HepG2 (cell line): ENCODE data around the gene TPRN. TPM values are rescaled to one million over a fixed set of nuclear protein-coding genes. Genes with fewer than 3 reads are reported as not detected.
A peak's percentile ranks its signal among the peaks of the same experiment; 100 is the strongest.

Source experiments
- AFF4 ChIP-seq: sonication (generic); formaldehyde crosslinking; IDR thresholded peaks from 2 replicates; pipeline ENCODE4 v1.4.0; 2020; ENCODE audit warnings: missing genetic modification reagents
- AGO1 ChIP-seq: fragments of 200-400 bp; formaldehyde crosslinking; IDR thresholded peaks from 2 replicates; pipeline ENCODE4 v1.6.1; 2017; ENCODE audit warnings: mild to moderate bottlenecking, low read depth, low read length, moderate library complexity; ENCODE audit not compliant: poor library complexity, severe bottlenecking
- ATF3 ChIP-seq: sonication (generic); formaldehyde crosslinking; IDR thresholded peaks from 2 replicates; pipeline ENCODE4 v1.4.0; 2020; ENCODE audit warnings: missing genetic modification reagents
- DR1 ChIP-seq: sonication (generic); formaldehyde crosslinking; IDR thresholded peaks from 2 replicates; pipeline ENCODE4 v1.8.0; 2021; ENCODE audit warnings: mild to moderate bottlenecking, missing genetic modification reagents, inconsistent platforms
- ETS1 ChIP-seq: sonication (generic); formaldehyde crosslinking; IDR thresholded peaks from 2 replicates; pipeline ENCODE4 v1.4.0; 2020; ENCODE audit warnings: missing genetic modification reagents
- FOXO1 ChIP-seq: sonication (generic); formaldehyde crosslinking; IDR thresholded peaks from 2 replicates; pipeline ENCODE4 v1.4.0; 2020; ENCODE audit warnings: missing genetic modification reagents
- MED8 ChIP-seq: sonication (generic); formaldehyde crosslinking; IDR thresholded peaks from 2 replicates; pipeline ENCODE4 v1.8.1; 2023; ENCODE audit warnings: mild to moderate bottlenecking, missing genetic modification reagents; ENCODE audit not compliant: insufficient replicate concordance
- MYC ChIP-seq: sonication (generic); formaldehyde crosslinking; IDR thresholded peaks from 2 replicates; pipeline ENCODE4 v1.9.0; 2021; ENCODE audit warnings: missing genetic modification reagents, borderline replicate concordance
- NFYC ChIP-seq: IDR thresholded peaks from 2 replicates; pipeline ENCODE4 v1.6.1; 2016; ENCODE audit warnings: missing genetic modification reagents, missing compliant biosample characterization
- POGZ ChIP-seq: sonication (generic); formaldehyde crosslinking; IDR thresholded peaks from 2 replicates; pipeline ENCODE4 v1.4.0; 2020; ENCODE audit warnings: mild to moderate bottlenecking, missing genetic modification reagents
- POLR2AphosphoS5 ChIP-seq: IDR thresholded peaks from 2 replicates; pipeline ENCODE4 v1.6.1; 2012; ENCODE audit warnings: low read depth, low read length
- REST ChIP-seq, 2 experiments: IDR thresholded peaks; 2 replicates each; pipeline ENCODE4 v1.6.1; 2011 to 2012; ENCODE audit warnings: low read length in 2 of 2, borderline replicate concordance in 1 of 2, low read depth in 1 of 2, mild to moderate bottlenecking in 1 of 2, moderate library complexity in 1 of 2
- RFX5 ChIP-seq: IDR thresholded peaks from 2 replicates; pipeline ENCODE4 v1.6.1; 2011; ENCODE audit warnings: low read depth, low read length, improper control_type of control experiment
- SATB2 ChIP-seq: sonication (generic); formaldehyde crosslinking; IDR thresholded peaks from 2 replicates; pipeline ENCODE4 v1.5.0; 2020; ENCODE audit warnings: missing genetic modification reagents
- SNAI1 ChIP-seq: sonication (generic); formaldehyde crosslinking; IDR thresholded peaks from 2 replicates; pipeline ENCODE4 v1.5.0; 2020; ENCODE audit warnings: mild to moderate bottlenecking, missing genetic modification reagents, borderline replicate concordance
- ZFP62 ChIP-seq: sonication (generic); formaldehyde crosslinking; IDR thresholded peaks from 2 replicates; pipeline ENCODE4 v1.4.0; 2020; ENCODE audit warnings: missing genetic modification reagents
- ZKSCAN1 ChIP-seq: fragments of 150-350 bp; IDR thresholded peaks from 2 replicates; pipeline ENCODE4 v1.6.1; 2014; ENCODE audit warnings: low read length
- ZNF256 ChIP-seq: sonication (generic); formaldehyde crosslinking; conservative IDR thresholded peaks from 2 replicates; pipeline ENCODE4 v1.4.0; 2020; ENCODE audit warnings: missing genetic modification reagents
- ZNF616 ChIP-seq: sonication (generic); formaldehyde crosslinking; IDR thresholded peaks from 2 replicates; pipeline ENCODE4 v1.5.0; 2020; ENCODE audit warnings: low read depth, mild to moderate bottlenecking, missing genetic modification reagents
- ZNF772 ChIP-seq: sonication (generic); formaldehyde crosslinking; IDR thresholded peaks from 2 replicates; pipeline ENCODE4 v1.5.0; 2020; ENCODE audit warnings: mild to moderate bottlenecking, missing genetic modification reagents
- ZNF891 ChIP-seq: sonication (generic); formaldehyde crosslinking; IDR thresholded peaks from 2 replicates; pipeline ENCODE4 v1.5.0; 2020; ENCODE audit warnings: mild to moderate bottlenecking, missing genetic modification reagents
- polyA plus RNA-seq, 8 experiments: library from polyadenylated mRNA; depleted of rRNA in 3 of 8; stranded (reverse) in 7 of 8; unstranded in 1 of 8; fragments of >200 nt; fragmentation: Illumina TruSeq in 4 of 8; extraction: Trizol in 4 of 8; gene quantifications; 2 replicates each; pipeline versions ENCODE4 v1.2.1 to v1.2.3, GENCODE V29; 2011 to 2016; ENCODE audit warnings: low read depth in 4 of 8, missing spikeins in 1 of 8, mixed read lengths in 1 of 8; ENCODE audit not compliant: insufficient read depth in 1 of 8
- total RNA-seq, 5 experiments: library from RNA; depleted of rRNA; stranded (reverse); fragments of >200 nt; fragmentation: Illumina TruSeq; extraction: Trizol; gene quantifications; 2 replicates each; pipeline ENCODE4 v1.2.3, GENCODE V29; 2016; ENCODE audit warnings: low read depth in 1 of 5

TPRN gene
- total and polyA plus RNA-seq, 2 of the 13 experiments (the other 11 are each of a cell fraction or from before 2014, with no cell fraction given) = 10.1 to 19.2 TPM

DNA sequence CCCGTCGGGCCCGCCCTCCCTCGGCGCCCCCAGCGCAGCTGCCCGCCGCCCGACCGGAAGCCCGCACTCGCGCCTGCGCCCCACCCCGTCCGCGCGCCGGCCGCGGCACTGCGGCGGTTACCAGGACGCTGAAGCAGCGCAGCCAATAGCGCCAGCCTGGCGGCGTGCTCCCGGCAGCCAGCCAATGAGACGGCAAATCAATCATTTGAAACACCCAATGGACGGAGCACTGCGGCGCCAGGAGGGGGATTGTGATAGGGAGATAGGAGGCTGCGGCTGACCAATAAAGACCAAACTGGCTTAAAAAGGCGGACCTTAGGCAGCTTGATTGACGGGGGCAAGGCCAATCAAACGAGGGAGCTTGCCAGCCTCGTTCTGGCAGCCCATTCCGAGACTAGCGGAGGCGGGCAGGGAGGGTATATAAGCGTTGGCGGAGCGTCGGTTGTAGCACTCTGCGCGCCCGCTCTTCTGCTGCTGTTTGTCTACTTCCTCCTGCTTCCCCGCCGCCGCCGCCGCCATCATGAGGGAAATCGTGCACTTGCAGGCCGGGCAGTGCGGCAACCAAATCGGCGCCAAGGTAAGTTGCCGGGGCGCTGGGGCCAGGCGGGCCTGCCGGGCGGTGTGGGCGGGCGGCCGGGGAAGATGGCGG is 40.4 kb upstream of the TPRN start, which contains the start of gene TUBB4B (continued):
- TF ChIP-seq ZNF772 (CRISPR knock-in tag) (peak; percentile 68; the same call in 1 of the 2 replicates), DR1 (CRISPR knock-in tag) (peak; percentile 96), SATB2 (CRISPR knock-in tag) (0 out of 2 replicates have a peak, but pooled peaks have one; percentile 63), AFF4 (CRISPR knock-in tag) (peak; percentile 76), SNAI1 (peak; percentile 11; the same call in 1 of the 2 replicates), MYC (peak; percentile 42; the same call in 1 of the 2 replicates), ATF3 (CRISPR knock-in tag) (peak; percentile 66), ZNF616 (CRISPR knock-in tag) (0 out of 2 replicates have a peak, but pooled peaks have one; percentile 13), ETS1 (CRISPR knock-in tag) (0 out of 2 replicates have a peak, but pooled peaks have one; percentile 16), REST (IDR thresholded peaks at IDR 0.05; ENCODE audit: borderline replicate concordance in 1 of 2, low read depth in 1 of 2, low read length in 2 of 2) (peak in 1 of 2 experiments; percentile 77; a peak in 1 of 4 replicates), ZFP62 (0 out of 2 replicates have a peak, but pooled peaks have one; percentile 40), ZNF256 (CRISPR knock-in tag) (0 out of 2 replicates have a peak, but pooled peaks have one; percentile 62), FOXO1 (CRISPR knock-in tag) (peak; percentile 78), POGZ (no peak), RFX5 (peak; percentile 40), NFYC (CRISPR knock-in tag) (peak; percentile 97), ZNF891 (CRISPR knock-in tag) (peak; percentile 81; the same call in 1 of the 2 replicates), ZKSCAN1 (no peak; the same call in 1 of the 2 replicates), AGO1 (no peak), MED8 (CRISPR knock-in tag) (peak; percentile 69), POLR2AphosphoS5 (peak; percentile 99)
